A673 (cell line): ENCODE measurements around the gene KLHDC9. TPM values are rescaled to one million over a fixed set of nuclear protein-coding genes. Genes with fewer than 3 reads are reported as not detected.

Experiments
- BruUV-seq: library from RNA; stranded (reverse); fragments of 400-500 nt; replicated peaks from 2 replicates; lab custom pipeline; 2021; lab: Mats Ljungman, UMichigan
- CTCF ChIA-PET: fragments of 300-600 bp; sonication (Branson Sonifier 250); formaldehyde crosslinking; loops from one replicate; lab custom pipeline; 2022; ENCODE audit warnings: antibody characterized with exemption; lab: Charles Lee
- POLR2A ChIA-PET: fragments of 300-600 bp; sonication (Branson Sonifier 250); formaldehyde crosslinking; loops from one replicate; lab custom pipeline; 2022; ENCODE audit warnings: antibody characterized with exemption; ENCODE audit not compliant: low non-redundant PET; lab: Charles Lee
- DNase-seq: peaks from one replicate; pipeline ENCODE4 v3.0.0-alpha.2; 2015; ENCODE audit warnings: low spot score
- H3K27ac ChIP-seq: fragments of 200-600 bp; sonication (generic); 2 replicates; pipeline ENCODE4 v1.5.1; 2016; ENCODE audit warnings: mixed run types, low read depth, mild to moderate bottlenecking, mixed read lengths, antibody characterized with exemption, low read length; ENCODE audit not compliant: poor library complexity, severe bottlenecking
- H3K27me3 ChIP-seq: fragments of 200-600 bp; sonication (generic); replicated peaks from 2 replicates; pipeline ENCODE4 v1.6.1; 2017; ENCODE audit warnings: mixed run types, low read depth, mild to moderate bottlenecking, mixed read lengths, antibody characterized with exemption, low read length; ENCODE audit not compliant: insufficient read depth, poor library complexity
- H3K36me3 ChIP-seq: fragments of 200-600 bp; sonication (generic); 2 replicates; pipeline ENCODE4 v1.6.1; 2016; ENCODE audit warnings: mixed run types, mild to moderate bottlenecking, mixed read lengths, antibody characterized with exemption, low read length; ENCODE audit not compliant: insufficient read depth, poor library complexity, severe bottlenecking
- H3K4me1 ChIP-seq: fragments of 200-600 bp; sonication (generic); 2 replicates; pipeline ENCODE4 v1.6.1; 2017; ENCODE audit warnings: mixed run types, mild to moderate bottlenecking, mixed read lengths, antibody characterized with exemption, low read length; ENCODE audit not compliant: insufficient read depth, poor library complexity, severe bottlenecking
- H3K4me3 ChIP-seq: fragments of 200-600 bp; sonication (generic); 2 replicates; pipeline ENCODE4 v1.5.1; 2016; ENCODE audit warnings: low read depth, mixed run types, mild to moderate bottlenecking, mixed read lengths, low read length; ENCODE audit not compliant: poor library complexity, severe bottlenecking
- H3K9me3 ChIP-seq: fragments of 200-600 bp; sonication (generic); 2 replicates; pipeline ENCODE4 v1.6.1; 2016; ENCODE audit warnings: mixed run types, low read depth, mild to moderate bottlenecking, mixed read lengths, antibody characterized with exemption, low read length; ENCODE audit not compliant: poor library complexity, severe bottlenecking
- EZH2 ChIP-seq: fragments of 200-600 bp; sonication (generic); IDR thresholded peaks from 2 replicates; pipeline ENCODE4 v1.6.1; 2017; ENCODE audit warnings: borderline replicate concordance, low read depth, mild to moderate bottlenecking, mixed read lengths, antibody characterized with exemption, low read length; ENCODE audit not compliant: poor library complexity, severe bottlenecking
- intact Hi-C: fragments of 100-400 bp; cut with micrococcal nuclease; formaldehyde crosslinking; loops from one replicate; pipeline ENCODE4 v1.10.0; 2022; ENCODE audit not compliant: unreplicated experiment
- total RNA-seq: library from RNA; stranded (reverse); gene quantifications from 2 replicates; pipeline ENCODE4 v1.2.3, GENCODE V29; 2021
- TF ChIP-seq, protein P1 (sequence below): fragments of 300-800, 200-600 bp; sonication (generic); conservative IDR thresholded peaks from 2 replicates; pipeline ENCODE4 v1.5.1; 2017; ENCODE audit warnings: low read depth, mild to moderate bottlenecking, antibody characterized with exemption, low read length, moderate library complexity, mixed read lengths

KLHDC9 gene
- total RNA-seq, 1 experiment from 2014 or later = 1.7 TPM

GRCh38 chr1:161072751-161073449, 25.3 kb upstream of the KLHDC9 start:
- Histone ChIP-seq H3K27me3 (no peaks in the 10 kb centered on the region), H3K9me3 (no peaks in the 10 kb centered on the region), H3K36me3 (no peaks in the 10 kb centered on the region), H3K4me1 (no peaks in the 10 kb centered on the region), H3K4me3 (no peak overlapping the region), H3K27ac (no peak overlapping the region)
- no peak for DNase-seq
- intact Hi-C loops = no loop called here
- CTCF ChIA-PET = no interaction called here
- POLR2A ChIA-PET = no interaction called here
- BruUV-seq = no TSS peak
- TF ChIP-seq, protein P1, sequence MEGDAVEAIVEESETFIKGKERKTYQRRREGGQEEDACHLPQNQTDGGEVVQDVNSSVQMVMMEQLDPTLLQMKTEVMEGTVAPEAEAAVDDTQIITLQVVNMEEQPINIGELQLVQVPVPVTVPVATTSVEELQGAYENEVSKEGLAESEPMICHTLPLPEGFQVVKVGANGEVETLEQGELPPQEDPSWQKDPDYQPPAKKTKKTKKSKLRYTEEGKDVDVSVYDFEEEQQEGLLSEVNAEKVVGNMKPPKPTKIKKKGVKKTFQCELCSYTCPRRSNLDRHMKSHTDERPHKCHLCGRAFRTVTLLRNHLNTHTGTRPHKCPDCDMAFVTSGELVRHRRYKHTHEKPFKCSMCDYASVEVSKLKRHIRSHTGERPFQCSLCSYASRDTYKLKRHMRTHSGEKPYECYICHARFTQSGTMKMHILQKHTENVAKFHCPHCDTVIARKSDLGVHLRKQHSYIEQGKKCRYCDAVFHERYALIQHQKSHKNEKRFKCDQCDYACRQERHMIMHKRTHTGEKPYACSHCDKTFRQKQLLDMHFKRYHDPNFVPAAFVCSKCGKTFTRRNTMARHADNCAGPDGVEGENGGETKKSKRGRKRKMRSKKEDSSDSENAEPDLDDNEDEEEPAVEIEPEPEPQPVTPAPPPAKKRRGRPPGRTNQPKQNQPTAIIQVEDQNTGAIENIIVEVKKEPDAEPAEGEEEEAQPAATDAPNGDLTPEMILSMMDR = no peak
- TF ChIP-seq EZH2 = no peak

DNA sequence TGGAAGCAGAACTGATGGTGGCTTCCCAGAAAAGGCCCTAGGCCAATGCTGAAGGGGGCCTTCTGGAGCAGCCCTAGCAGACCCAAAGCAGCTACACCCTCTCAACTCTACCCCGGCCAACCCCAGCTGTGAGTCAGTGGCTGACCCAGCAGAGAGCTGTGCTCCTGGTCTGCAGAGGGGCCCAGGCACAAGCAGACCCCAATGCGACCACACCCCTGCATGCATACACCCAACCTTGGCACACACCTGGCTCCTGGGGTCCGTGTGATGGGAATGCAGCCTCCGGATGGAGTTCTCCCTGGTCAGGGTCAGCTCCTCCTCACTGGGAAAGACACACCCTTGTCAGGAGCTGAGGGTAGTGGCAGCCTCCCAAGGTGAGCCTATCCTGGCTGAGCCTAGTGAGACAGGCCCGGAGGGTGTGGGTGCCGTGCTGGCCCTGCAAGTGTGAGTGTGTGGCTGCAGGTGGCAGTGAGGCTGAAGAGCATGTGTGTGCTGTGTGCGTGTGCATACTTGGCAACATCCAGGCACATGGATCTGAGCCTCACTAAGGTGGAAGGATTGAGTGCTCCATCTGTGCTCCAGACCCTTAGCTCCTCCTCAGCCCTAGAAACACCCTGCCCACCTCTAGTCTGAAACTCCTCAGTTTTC, 24.6 kb upstream of the KLHDC9 start:
- no peak overlapping the region for H3K4me3 ChIP-seq
- ChIA-PET POLR2A (no interaction called here), CTCF (no interaction called here)
- DNase-seq = no peak
- no peaks in the 10 kb centered on the region for H3K9me3 ChIP-seq
- no TSS peak for BruUV-seq
- H3K27ac ChIP-seq = no peak overlapping the region
- no peaks in the 10 kb centered on the region for H3K36me3 ChIP-seq
- TF ChIP-seq EZH2 = no peak
- TF ChIP-seq, protein P1 = no peak
- H3K4me1 ChIP-seq = no peaks in the 10 kb centered on the region
- intact Hi-C loops = no loop called here
- no peaks in the 10 kb centered on the region for H3K27me3 ChIP-seq

- DNase-seq = no peak
- intact Hi-C loops = no loop called here
- TF ChIP-seq, protein P1 = no peak
- no peak for TF ChIP-seq EZH2
- CTCF ChIA-PET = no interaction called here
- H3K4me1 ChIP-seq = no peaks in the 10 kb centered on the region
- H3K4me3 ChIP-seq = no peak overlapping the region
- no TSS peak for BruUV-seq
- no peaks in the 10 kb centered on the region for H3K9me3 ChIP-seq
- H3K27ac ChIP-seq = no peak overlapping the region
- no peaks in the 10 kb centered on the region for H3K36me3 ChIP-seq
- no peaks in the 10 kb centered on the region for H3K27me3 ChIP-seq
- POLR2A ChIA-PET = no interaction called here
Measured at GRCh38 chr1:161074676-161075368, 23.3 kb upstream of the KLHDC9 start.
